Activated CD8-positive, alpha-beta memory T cell treated with anti-CD3 and anti-CD28 coated beads, Interleukin-2, amount 10 ng/mL, durations not matched to agents 7 days and 5 days (primary cell): ENCODE data around the gene CDK5R2. TPM values are rescaled to one million over a fixed set of nuclear protein-coding genes. Genes with fewer than 3 reads are reported as not detected.
A peak's percentile ranks its signal among the peaks of the same experiment; 100 is the strongest.
"Not testable (repeated sequence)": the region's sequence is repeated elsewhere in the genome, so short reads cannot be mapped to it uniquely, and the experiment has no call there.

Source experiments
- ATAC-seq: fragments of 150-1000 bp; cut with Tn5 transposase; one replicate; pipeline ENCODE4 v1.10.0; 2021; ENCODE audit warnings: moderate library complexity
- CTCF ChIA-PET: fragments of 350-600 bp; sonication (Branson Sonifier 250); formaldehyde crosslinking; loops from one replicate; lab custom pipeline; 2021; ENCODE audit warnings: antibody characterized with exemption; lab: Charles Lee
- DNase-seq: peaks from one replicate; pipeline ENCODE4 v3.0.0-alpha.2; 2020
- H3K27ac Mint-ChIP-seq: one replicate; pipeline ENCODE4 v1.8.0; 2021; ENCODE audit warnings: mild to moderate bottlenecking, mixed read lengths
- H3K27me3 Mint-ChIP-seq: one replicate; pipeline ENCODE4 v1.8.0; 2021; ENCODE audit warnings: mixed read lengths
- H3K36me3 Mint-ChIP-seq: one replicate; pipeline ENCODE4 v1.8.0; 2021; ENCODE audit warnings: mild to moderate bottlenecking, mixed read lengths
- H3K4me1 Mint-ChIP-seq: one replicate; pipeline ENCODE4 v1.8.0; 2021; ENCODE audit warnings: mixed read lengths
- H3K4me3 Mint-ChIP-seq: one replicate; pipeline ENCODE4 v1.8.0; 2021; ENCODE audit warnings: mild to moderate bottlenecking, moderate library complexity, mixed read lengths
- H3K9me3 Mint-ChIP-seq: one replicate; pipeline ENCODE4 v1.8.0; 2022; ENCODE audit warnings: low read depth, mixed read lengths
- total RNA-seq, 2 experiments: library from RNA; stranded (reverse); gene quantifications; one replicate each; pipeline ENCODE4 v1.2.3, GENCODE V29; 2021

CDK5R2 gene
- not detected for total RNA-seq

DNA sequence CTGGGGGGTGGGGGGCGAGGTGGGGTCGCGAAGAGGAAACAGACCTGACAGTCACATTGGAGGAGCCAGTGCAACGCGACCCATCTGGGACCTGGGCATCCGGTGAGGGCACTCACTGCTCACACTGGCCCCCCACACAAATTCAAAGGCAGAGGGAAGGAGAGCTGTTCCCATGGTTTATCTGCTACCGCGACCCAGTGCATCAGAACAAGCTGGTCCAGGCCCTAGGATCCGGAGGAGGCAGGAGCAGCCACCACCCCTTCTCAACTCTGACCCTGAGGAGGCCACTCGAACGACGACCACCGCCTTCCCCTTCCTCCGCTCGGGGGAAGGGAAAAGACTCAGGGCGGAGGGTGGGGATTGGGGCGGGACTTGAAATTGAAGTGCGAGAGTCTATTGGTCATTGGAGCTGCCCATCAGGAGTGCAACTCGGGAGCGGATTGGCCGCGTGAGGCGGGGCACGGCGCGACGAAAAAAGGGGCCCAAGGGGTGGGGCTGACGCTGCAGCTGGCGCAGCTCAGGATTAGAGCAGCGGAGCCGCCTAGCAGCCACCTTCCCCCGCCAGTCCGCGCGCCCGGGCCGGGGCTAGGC, at the start of gene CDK5R2:
CDK5R2 (plus strand) TSS at position 526 of the 591 bp plus-strand sequence. CDS start 155 bp downstream, outside the sequence.
- H3K9me3 Mint-ChIP-seq, result no peaks in the 10 kb centered on the region
- peak; percentile 98 for ATAC-seq
- H3K4me3 Mint-ChIP-seq, result peak within 1 kb of the TSS; percentile 59

DNA sequence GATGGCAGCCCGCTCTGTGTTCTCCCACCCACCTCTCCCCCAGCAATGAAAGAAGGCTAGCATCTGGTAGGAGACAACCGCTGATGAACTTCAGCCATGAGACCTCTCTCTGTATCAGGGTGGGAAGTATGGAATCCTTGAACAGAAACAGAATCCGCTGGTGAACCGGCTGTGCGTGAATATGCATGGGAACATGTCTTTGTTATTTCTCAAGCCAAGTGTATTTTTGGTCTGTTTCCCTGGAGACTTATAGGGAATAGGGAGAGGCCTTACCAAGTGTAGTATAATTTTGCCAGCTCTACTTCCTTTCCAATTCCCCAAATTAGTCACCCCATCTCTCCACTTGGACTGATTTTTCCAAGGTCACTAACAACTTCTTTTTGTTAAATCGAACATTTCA, 48.7 kb upstream of the CDK5R2 start:
- no peaks in the 10 kb centered on the region for H3K36me3 Mint-ChIP-seq
- peaks cover 14% of the 10 kb centered on the region for H3K4me1 Mint-ChIP-seq
- H3K27ac Mint-ChIP-seq, result no peak overlapping the region
- CTCF ChIA-PET, result interaction anchor here (0.7 to 10.5 kb wide), 4 partner anchors 13 to 69 kb away, joined by 3 to 88 read pairs (median 6); no protein-coding TSS in a partner anchor
- no peak overlapping the region for H3K4me3 Mint-ChIP-seq
- ATAC-seq, result no peak
- H3K9me3 Mint-ChIP-seq, result no peaks in the 10 kb centered on the region
- DNase-seq, result no peak
- peaks cover 16% of the 10 kb centered on the region for H3K27me3 Mint-ChIP-seq

More for the DNA sequence above, at the start of gene CDK5R2:
- CTCF ChIA-PET, result interaction anchor here (0.5 to 2.5 kb wide), 6 partner anchors 21 to 458 kb away, joined by 3 to 17 read pairs (median 4); no protein-coding TSS in a partner anchor
- peaks cover 12% of the 10 kb centered on the region for H3K4me1 Mint-ChIP-seq
- H3K27me3 Mint-ChIP-seq, result peaks cover 79% of the 10 kb centered on the region
- DNase-seq, result peak; percentile 87
- no peak within 1 kb of the TSS for H3K27ac Mint-ChIP-seq
- H3K36me3 Mint-ChIP-seq, result peaks cover 4% of the 10 kb centered on the region

DNA sequence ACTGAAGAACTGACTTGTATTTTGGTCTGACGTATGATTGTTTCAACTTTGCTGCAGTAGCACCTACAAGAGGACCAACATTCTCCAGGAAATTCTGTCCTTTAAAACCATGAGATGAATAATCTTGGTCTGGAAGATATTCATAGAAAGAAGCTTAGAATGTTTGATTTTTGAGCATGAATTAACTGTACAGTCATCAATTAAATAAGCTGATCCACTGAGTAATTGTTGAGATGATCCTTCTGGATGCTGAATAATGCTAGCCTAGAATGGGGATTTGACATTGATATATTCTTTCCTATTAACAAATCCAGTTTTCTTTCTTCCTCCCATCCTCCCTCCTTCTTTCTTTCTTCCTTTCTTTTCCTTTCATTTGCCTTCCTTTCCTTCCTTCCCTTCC, 39.0 kb upstream of the CDK5R2 start:
- no peak for ATAC-seq
- Mint-ChIP-seq H3K36me3 (no peaks in the 10 kb centered on the region), H3K4me3 (no peak overlapping the region), H3K27ac (no peak overlapping the region), H3K27me3 (peaks cover 25% of the 10 kb centered on the region), H3K9me3 (no peaks in the 10 kb centered on the region), H3K4me1 (no peaks in the 10 kb centered on the region)
- CTCF ChIA-PET, result no interaction called here
- no peak for DNase-seq

DNA sequence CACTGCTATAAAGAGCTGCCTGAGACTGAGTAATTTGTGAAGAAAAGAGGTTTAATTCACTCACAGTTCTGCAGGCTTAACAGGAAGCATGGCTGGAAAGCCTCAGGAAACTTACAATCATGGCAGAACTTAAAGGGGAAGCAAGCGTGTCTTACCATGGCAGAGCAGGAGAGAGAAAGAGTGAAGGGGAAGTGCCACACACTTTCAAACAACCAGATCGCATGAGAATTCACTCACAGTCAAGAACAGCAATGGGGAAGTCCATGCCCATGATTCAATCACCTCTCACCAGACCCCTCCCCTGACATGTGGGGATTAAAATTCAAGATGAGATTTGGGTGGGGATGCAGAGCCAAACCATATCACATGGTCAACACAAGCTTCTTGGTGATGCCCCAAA, 34.7 kb upstream of the CDK5R2 start:
- Mint-ChIP-seq H3K4me3 (no peak overlapping the region), H3K27me3 (peaks cover 36% of the 10 kb centered on the region), H3K9me3 (no peaks in the 10 kb centered on the region), H3K4me1 (no peaks in the 10 kb centered on the region), H3K27ac (no peak overlapping the region), H3K36me3 (no peaks in the 10 kb centered on the region)
- ATAC-seq (no peak), DNase-seq (no peak)
- CTCF ChIA-PET, result no interaction called here

DNA sequence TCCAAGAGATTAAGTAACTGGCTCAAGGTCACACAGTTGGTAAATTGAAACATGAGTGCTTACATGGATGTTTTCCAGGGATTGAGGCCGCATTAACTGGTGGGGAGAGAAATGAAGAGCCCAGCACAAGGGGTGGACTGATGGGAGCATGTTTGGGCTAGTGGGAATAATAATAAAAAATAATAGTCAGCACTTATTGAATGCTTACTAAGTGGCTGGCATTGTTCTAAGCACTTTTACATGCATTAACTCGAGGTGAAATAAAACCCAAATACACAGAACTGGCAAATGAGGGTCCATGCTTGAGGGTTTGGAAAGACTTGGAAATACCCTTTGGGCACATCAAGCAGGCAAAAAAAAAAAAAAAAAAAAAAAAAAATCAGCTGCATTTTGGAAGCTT, 34.0 kb upstream of the CDK5R2 start:
- Mint-ChIP-seq H3K4me1 (no peaks in the 10 kb centered on the region), H3K9me3 (no peaks in the 10 kb centered on the region), H3K4me3 (no peak overlapping the region), H3K27me3 (peaks cover 36% of the 10 kb centered on the region), H3K27ac (no peak overlapping the region), H3K36me3 (no peaks in the 10 kb centered on the region)
- no peak for DNase-seq
- ATAC-seq, result no peak
- CTCF ChIA-PET, result no interaction called here

DNA sequence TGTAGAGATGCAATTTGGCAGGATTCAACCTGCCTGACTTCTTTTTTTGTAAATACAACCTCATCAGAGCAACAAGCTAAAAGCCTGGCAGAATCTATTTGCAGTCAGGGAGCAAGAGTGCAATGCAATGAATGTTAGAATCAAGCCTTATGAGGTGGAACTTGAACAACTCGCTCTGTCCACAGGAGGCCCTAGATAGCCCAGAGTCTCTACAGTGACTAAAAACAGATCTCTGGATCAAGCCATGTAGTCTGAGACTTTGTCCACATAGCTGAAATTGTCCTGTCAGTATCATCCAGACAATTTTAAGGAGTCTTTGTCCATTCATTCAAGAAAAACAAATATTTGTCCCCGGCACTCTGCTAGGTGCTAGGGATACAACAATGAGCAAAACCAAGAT, 32.0 kb upstream of the CDK5R2 start:
- peaks cover 33% of the 10 kb centered on the region for H3K27me3 Mint-ChIP-seq
- ATAC-seq (no peak), DNase-seq (no peak)
- no peak overlapping the region for H3K4me3 Mint-ChIP-seq
- H3K4me1 Mint-ChIP-seq, result no peaks in the 10 kb centered on the region
- no peaks in the 10 kb centered on the region for H3K9me3 Mint-ChIP-seq
- H3K27ac Mint-ChIP-seq, result no peak overlapping the region
- no peaks in the 10 kb centered on the region for H3K36me3 Mint-ChIP-seq
- CTCF ChIA-PET, result no interaction called here

DNA sequence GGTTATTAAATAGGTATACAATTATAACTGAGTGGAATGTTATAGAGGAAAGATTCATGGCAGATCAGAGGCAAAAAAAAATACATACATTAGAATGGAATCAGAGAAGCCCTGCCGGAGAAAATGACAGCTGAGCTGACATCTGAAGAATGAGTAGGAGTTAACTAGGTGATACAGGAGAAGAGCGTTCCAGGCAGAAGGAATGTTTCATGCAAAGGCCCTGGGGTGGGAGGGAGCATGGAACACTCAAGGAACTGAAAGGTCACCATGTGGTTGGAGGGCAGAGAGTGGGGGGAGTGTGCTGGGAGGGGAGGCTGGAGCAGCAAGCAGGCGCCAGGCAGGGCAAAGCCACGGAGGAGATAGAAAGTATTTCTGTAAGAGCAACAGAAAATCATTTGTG, 31.6 kb upstream of the CDK5R2 start:
- Mint-ChIP-seq H3K27ac (no peak overlapping the region), H3K4me1 (no peaks in the 10 kb centered on the region), H3K27me3 (peaks cover 32% of the 10 kb centered on the region), H3K4me3 (no peak overlapping the region), H3K9me3 (no peaks in the 10 kb centered on the region), H3K36me3 (no peaks in the 10 kb centered on the region)
- CTCF ChIA-PET, result no interaction called here
- DNase-seq, result no peak
- no peak for ATAC-seq

DNA sequence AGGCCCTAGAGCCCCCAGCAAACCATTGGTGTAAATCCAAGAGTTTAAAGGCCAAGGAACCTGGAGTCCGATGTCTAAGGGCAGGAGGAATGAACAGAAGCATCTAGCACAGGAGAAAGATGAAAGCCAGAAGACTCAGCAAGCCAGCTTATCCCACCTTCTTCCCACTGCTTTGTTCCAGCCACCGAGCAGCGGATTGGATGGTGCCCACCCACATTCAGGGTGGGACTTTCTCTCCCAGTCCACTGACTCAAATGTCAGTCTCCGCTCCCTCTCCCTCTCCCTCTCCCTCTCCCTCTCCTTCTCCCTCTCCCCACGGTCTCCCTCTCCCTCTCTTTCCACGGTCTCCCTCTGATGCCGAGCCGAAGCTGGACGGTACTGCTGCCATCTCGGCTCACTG, 29.0 kb upstream of the CDK5R2 start:
- not testable (repeated sequence) for H3K9me3 Mint-ChIP-seq, H3K27ac Mint-ChIP-seq, ATAC-seq, H3K4me1 Mint-ChIP-seq, DNase-seq, H3K4me3 Mint-ChIP-seq, H3K36me3 Mint-ChIP-seq
- CTCF ChIA-PET, result interaction anchor here (1.0 kb wide), 1 partner anchor 43 kb away, joined by 4 read pairs; no protein-coding TSS in a partner anchor
- peaks cover 38% of the 10 kb centered on the region for H3K27me3 Mint-ChIP-seq

DNA sequence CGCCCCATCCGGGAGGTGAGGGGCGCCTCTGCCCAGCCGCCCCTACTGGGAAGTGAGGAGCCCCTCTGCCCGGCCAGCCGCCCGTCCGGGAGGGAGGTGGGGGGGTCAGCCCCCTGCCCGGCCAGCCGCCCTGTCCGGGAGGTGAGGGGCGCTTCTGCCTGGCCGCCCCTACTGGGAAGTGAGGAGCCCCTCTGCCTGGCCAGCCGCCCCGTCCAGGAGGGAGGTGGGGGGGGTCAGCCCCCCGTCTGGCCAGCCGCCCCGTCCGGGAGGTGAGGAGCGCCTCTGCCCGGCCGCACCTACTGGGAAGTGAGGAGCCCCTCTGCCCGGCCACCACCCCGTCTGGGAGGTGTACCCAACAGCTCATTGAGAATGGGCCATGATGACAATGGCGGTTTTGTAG, 27.7 kb upstream of the CDK5R2 start:
- peaks cover 38% of the 10 kb centered on the region for H3K27me3 Mint-ChIP-seq
- CTCF ChIA-PET, H3K4me1 Mint-ChIP-seq, H3K4me3 Mint-ChIP-seq, H3K27ac Mint-ChIP-seq, DNase-seq, ATAC-seq, H3K36me3 Mint-ChIP-seq, H3K9me3 Mint-ChIP-seq: not testable (repeated sequence)

DNA sequence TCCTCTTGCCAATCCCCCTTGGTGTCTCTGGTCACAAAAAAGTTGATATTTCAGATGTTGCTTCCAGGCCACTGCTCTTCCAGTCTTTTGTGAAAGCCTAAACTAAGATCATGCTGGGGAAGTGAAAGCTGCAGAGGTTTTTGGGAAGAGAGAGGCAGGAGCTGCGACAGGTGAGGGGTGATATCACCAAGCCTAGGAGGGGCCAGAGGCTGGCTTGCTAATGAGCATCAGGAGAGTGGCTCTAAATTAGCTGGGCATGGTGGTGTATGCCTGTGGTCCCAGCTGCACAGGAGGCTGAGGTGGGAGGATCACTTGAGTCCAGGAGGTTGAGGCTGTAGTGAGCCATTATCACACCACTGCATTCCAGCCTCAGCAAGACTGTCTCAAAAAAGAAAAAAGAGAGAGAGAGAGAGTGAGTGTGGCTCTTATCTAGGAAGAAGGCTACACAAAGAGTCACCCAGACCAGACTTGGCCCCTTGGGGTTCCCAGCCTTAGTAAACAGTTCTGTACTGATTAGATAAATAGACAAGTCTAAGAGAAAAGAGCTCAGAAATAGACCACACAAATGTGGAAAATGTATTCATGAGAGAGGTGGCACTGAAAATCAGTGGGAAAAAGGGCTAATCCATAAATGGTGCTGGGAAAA, 14.6 kb upstream of the CDK5R2 start:
- H3K4me1 Mint-ChIP-seq, result no peaks in the 10 kb centered on the region
- no peaks in the 10 kb centered on the region for H3K36me3 Mint-ChIP-seq
- ATAC-seq (no peak), DNase-seq (no peak)
- no peaks in the 10 kb centered on the region for H3K9me3 Mint-ChIP-seq
- H3K27me3 Mint-ChIP-seq, result peaks cover 58% of the 10 kb centered on the region
- H3K27ac Mint-ChIP-seq, result no peak overlapping the region
- no peak overlapping the region for H3K4me3 Mint-ChIP-seq
- CTCF ChIA-PET, result interaction anchor here (0.7 to 1.4 kb wide), 3 partner anchors 37 to 616 kb away, joined by 3 to 4 read pairs (median 4); no protein-coding TSS in a partner anchor

DNA sequence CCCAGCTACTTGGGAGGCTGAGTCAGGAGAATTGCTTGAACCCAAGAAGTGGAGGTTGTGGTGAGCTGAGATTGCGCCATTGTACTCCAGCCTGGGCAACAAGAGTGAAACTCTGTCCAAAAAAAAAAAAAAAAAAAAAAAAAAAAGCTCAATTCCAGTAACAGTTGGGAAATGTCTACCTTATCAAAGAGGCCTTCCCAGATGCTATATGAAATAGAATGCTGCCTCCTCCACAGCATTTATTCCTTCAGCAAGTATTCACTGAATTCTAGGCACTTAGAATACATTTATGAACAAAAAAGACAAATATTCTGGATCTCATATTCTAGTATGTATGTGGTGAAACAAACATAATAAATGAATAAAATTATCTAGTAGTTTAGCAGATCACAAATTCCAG, 12.8 kb upstream of the CDK5R2 start:
- no peaks in the 10 kb centered on the region for H3K4me1 Mint-ChIP-seq
- CTCF ChIA-PET, result interaction anchor here (2.3 kb wide), 1 partner anchor 34 kb away, joined by 7 read pairs; no protein-coding TSS in a partner anchor
- H3K4me3 Mint-ChIP-seq, result no peak overlapping the region
- no peak for DNase-seq
- no peaks in the 10 kb centered on the region for H3K9me3 Mint-ChIP-seq
- ATAC-seq, result no peak
- no peak overlapping the region for H3K27ac Mint-ChIP-seq
- peaks cover 55% of the 10 kb centered on the region for H3K27me3 Mint-ChIP-seq
- H3K36me3 Mint-ChIP-seq, result no peaks in the 10 kb centered on the region

DNA sequence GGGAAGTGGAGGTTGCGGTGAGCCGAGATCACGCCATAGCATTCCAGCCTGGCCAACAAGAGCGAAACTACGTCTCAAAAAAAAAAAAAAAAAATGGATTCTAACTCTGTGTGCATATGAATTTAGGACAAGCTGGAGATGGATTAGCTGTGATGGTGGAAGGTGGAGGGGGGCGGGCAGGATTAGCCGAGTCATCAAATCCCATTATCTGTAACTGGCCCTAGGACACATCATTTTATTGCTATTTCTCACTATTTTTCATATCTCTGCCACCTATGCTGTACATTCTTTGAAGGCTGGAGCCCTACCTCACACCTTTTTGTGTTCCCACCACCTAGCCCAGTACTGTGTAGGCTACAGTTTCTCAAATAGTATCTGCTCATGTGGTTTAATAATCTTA, 7.3 kb upstream of the CDK5R2 start:
- DNase-seq (no peak), ATAC-seq (no peak)
- no peak overlapping the region for H3K4me3 Mint-ChIP-seq
- no peak overlapping the region for H3K27ac Mint-ChIP-seq
- H3K4me1 Mint-ChIP-seq, result no peaks in the 10 kb centered on the region
- CTCF ChIA-PET, result interaction anchor here (1.1 to 2.6 kb wide), 3 partner anchors 13 to 54 kb away, joined by 3 to 9 read pairs (median 6); no protein-coding TSS in a partner anchor
- H3K9me3 Mint-ChIP-seq, result no peaks in the 10 kb centered on the region
- peaks cover 51% of the 10 kb centered on the region for H3K27me3 Mint-ChIP-seq
- no peaks in the 10 kb centered on the region for H3K36me3 Mint-ChIP-seq

DNA sequence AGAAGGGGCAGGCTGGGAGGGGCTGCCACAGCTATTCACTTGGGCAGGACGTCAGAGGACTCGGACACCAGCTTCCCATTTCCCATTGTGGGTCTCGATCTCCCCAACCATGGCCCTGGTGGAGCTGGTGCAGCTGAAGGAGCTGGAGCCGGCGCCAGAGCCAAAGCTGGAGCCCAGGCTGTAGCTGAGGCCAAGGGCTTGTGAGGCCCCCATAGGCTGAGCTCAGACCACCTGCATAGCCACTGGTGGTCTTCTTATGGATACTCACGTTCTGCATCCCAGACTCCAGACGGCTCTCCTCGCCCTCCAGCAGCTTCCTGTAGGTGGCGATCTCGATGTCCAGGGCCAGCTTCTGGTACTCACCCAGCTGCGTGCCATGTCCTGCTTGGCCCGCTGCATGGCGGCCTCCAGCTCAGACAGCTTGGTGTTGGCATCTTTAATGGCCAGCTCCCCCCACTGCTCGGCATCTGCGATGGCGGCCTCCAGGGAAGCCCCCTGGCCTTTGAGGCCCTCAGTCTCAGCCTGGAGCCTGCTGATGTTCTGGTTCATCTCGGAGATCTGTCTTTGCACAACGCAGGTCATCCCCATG, 6.0 kb upstream of the CDK5R2 start:
- no peaks in the 10 kb centered on the region for H3K9me3 Mint-ChIP-seq
- no peak overlapping the region for H3K27ac Mint-ChIP-seq
- no peaks in the 10 kb centered on the region for H3K36me3 Mint-ChIP-seq

More for the DNA sequence above, 6.0 kb upstream of the CDK5R2 start:
- H3K4me3 Mint-ChIP-seq, result no peak overlapping the region
- H3K4me1 Mint-ChIP-seq, result no peaks in the 10 kb centered on the region
- peaks cover 60% of the 10 kb centered on the region for H3K27me3 Mint-ChIP-seq
- CTCF ChIA-PET, result interaction anchor here (2.4 to 2.6 kb wide), 2 partner anchors 27 to 55 kb away, joined by 6 to 9 read pairs; no protein-coding TSS in a partner anchor
- ATAC-seq, result no peak
- DNase-seq, result no peak
